ACC112 (cell line): ENCODE measurements around the gene ETS2.

Experiments used
- H2AFZ ChIP-seq: fragments of 200-600 bp; sonication (generic); one replicate; pipeline ENCODE4 v1.6.0; 2017; ENCODE audit warnings: antibody characterized with exemption, low read length; ENCODE audit not compliant: unreplicated experiment
- H3K27ac ChIP-seq: fragments of 200-600 bp; sonication (generic); 2 replicates; pipeline ENCODE4 v1.5.1; 2014; ENCODE audit warnings: low read depth, mild to moderate bottlenecking, antibody characterized with exemption, low read length, moderate library complexity
- H3K27me3 ChIP-seq: fragments of 200-600 bp; sonication (generic); 2 replicates; pipeline ENCODE4 v1.6.1; 2014; ENCODE audit warnings: mild to moderate bottlenecking, antibody characterized with exemption, low read length, moderate library complexity, mixed read lengths; ENCODE audit not compliant: insufficient read depth
- H3K36me3 ChIP-seq: fragments of 200-600 bp; sonication (generic); 2 replicates; pipeline ENCODE4 v1.6.1; 2016; ENCODE audit warnings: mild to moderate bottlenecking, antibody characterized with exemption, low read length, moderate library complexity, mixed read lengths; ENCODE audit not compliant: insufficient read depth
- H3K4me1 ChIP-seq: fragments of 200-600 bp; sonication (generic); one replicate; pipeline ENCODE4 v1.6.1; 2016; ENCODE audit warnings: low read length, mixed read lengths; ENCODE audit not compliant: insufficient read depth, unreplicated experiment, control insufficient read depth
- H3K4me3 ChIP-seq: fragments of 200-600 bp; sonication (generic); 2 replicates; pipeline ENCODE4 v1.5.1; 2014; ENCODE audit warnings: mild to moderate bottlenecking, low read depth, low read length
- H3K79me2 ChIP-seq: fragments of 200-600 bp; sonication (generic); one replicate; pipeline ENCODE4 v1.6.0; 2016; ENCODE audit warnings: low read length; ENCODE audit not compliant: control insufficient read depth, unreplicated experiment, insufficient read depth

ETS2 gene

DNA sequence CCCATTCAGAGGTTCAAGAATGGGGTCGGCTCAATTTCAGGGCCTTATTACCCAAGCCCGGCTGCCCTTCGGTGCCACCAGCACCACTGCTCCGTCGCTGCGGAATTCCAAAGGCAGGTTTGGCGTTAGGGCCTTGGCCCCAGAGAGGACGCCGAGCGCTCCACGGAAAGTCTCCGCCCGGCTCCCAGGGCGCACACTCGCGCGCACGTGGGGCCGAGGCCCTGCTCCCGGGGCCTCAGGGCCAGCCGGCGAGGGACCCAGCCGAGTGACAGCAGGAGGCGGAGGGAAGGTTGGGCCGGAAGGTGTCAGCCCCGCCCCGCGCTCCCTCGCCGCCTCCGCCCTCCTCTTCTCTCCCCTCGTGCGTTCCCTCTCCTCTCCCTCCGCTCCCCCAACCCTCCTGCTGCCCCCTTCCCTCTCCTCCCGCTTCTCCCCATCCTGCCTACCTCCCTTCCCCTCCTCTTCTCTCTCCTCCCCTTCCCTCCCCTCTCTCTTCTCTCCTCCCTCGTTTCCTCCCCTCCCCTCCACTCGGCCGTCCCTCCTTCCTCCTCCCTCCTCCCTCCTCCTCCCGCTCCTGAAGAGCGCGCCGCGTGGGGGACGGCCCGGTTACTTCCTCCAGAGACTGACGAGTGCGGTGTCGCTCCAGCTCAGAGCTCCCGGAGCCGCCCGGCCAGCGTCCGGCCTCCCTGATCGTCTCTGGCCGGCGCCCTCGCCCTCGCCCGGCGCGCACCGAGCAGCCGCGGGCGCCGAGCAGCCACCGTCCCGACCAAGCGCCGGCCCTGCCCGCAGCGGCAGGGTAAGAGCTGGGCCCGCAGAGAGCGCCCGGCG, at the start of gene ETS2:
Gene ETS2, plus strand, starts transcription at position 602 of the 825 bp plus-strand sequence. CDS start 4,106 bp downstream, outside the sequence.
- peak within 1 kb of the TSS; percentile 56; the same call in 1 of the 2 replicates for H3K27ac ChIP-seq
- H2AFZ ChIP-seq: peak within 1 kb of the TSS; percentile 89
- no peaks in the 10 kb centered on the region for H3K36me3 ChIP-seq
- peaks cover 27% of the 10 kb centered on the region for H3K4me1 ChIP-seq
- peak within 1 kb of the TSS; percentile 89 for H3K4me3 ChIP-seq
- no peaks in the 10 kb centered on the region for H3K27me3 ChIP-seq
- H3K79me2 ChIP-seq: peaks cover 42% of the 10 kb centered on the region

DNA sequence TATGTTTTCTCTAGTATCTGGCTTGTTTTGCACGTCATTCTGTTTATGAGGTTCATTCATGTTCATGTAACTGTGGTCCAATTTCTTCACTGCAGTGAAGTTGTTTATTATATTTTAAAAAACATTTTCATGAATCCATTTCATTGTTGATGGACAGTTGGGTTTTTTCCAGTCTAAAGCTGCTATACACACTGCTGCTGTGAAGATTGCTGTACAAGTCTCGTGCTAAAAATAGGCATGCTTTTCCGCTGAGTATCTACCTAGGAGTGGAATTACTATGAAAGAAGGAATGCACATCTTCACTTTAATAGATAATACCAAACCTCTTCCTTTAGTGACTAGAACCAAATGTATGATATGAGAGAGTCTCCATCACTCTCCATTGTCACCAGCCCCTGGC, 49.0 kb upstream of the ETS2 start:
- peak overlapping the region; percentile 81 for H3K27ac ChIP-seq
- no peak overlapping the region for H2AFZ ChIP-seq
- H3K4me3 ChIP-seq: no peak overlapping the region
- peaks cover 20% of the 10 kb centered on the region for H3K4me1 ChIP-seq
- H3K79me2 ChIP-seq: no peaks in the 10 kb centered on the region
- no peaks in the 10 kb centered on the region for H3K27me3 ChIP-seq
- H3K36me3 ChIP-seq: no peaks in the 10 kb centered on the region

DNA sequence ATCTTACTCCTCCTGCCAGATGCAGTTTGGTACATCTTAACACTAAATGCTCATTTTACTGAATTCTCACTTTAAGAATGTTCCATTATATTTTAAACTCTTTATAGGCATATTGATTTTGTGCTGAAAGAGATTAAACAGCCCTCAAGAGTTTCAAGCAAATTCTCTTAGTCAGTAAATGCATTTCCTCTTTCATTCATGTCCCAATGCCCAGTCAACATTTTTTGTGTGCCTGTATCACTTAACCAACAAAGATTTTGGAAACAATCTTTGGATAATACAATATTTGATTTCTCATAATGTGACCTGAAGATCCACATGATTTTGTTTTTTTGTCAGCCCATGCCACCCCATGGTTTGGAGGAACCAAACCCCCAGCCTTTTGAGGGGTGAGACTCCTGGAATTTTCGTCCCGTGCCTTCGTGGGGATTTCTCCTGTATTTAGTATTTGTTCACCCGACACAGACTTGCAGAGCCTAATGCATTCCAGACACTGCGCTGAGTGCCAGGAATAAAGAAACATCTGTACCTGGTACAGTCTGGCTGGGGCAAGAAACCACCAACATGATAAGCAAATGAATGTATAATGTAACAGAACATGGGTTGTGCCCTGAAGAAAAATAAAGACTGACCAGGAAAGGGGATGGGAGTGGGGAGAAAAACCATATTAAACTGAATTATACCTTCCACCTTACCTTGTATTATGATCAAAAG, 47.1 kb upstream of the ETS2 start:
- Histone ChIP-seq H3K36me3 (no peaks in the 10 kb centered on the region), H3K4me1 (peaks cover 20% of the 10 kb centered on the region), H3K4me3 (no peak overlapping the region), H3K79me2 (no peaks in the 10 kb centered on the region), H3K27ac (no peak overlapping the region), H3K27me3 (no peaks in the 10 kb centered on the region), H2AFZ (no peak overlapping the region)

DNA sequence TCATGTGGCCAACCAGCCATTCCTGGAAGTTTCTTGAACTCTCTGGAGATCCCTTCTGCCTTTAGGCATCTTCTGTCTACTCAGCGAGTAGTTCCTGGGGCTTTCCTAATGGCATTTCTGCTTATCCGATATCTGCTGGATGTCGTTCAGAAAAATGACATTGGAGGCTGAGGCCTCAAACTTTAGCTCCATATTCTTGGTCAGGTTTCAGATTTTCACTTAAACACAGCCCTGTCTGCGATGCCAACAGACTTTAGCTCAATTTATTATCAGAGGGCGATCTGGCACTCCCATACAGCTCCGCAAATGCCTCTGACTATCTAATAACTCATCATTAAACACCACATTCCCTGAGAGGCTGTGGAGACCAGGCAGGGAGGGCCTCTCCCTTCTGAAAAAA, 46.3 kb upstream of the ETS2 start:
- Histone ChIP-seq H3K36me3 (no peaks in the 10 kb centered on the region), H2AFZ (peak overlapping the region; percentile 17), H3K27me3 (no peaks in the 10 kb centered on the region), H3K27ac (peak overlapping the region; percentile 18; the same call in 1 of the 2 replicates), H3K79me2 (no peaks in the 10 kb centered on the region), H3K4me1 (peaks cover 20% of the 10 kb centered on the region), H3K4me3 (no peak overlapping the region)

DNA sequence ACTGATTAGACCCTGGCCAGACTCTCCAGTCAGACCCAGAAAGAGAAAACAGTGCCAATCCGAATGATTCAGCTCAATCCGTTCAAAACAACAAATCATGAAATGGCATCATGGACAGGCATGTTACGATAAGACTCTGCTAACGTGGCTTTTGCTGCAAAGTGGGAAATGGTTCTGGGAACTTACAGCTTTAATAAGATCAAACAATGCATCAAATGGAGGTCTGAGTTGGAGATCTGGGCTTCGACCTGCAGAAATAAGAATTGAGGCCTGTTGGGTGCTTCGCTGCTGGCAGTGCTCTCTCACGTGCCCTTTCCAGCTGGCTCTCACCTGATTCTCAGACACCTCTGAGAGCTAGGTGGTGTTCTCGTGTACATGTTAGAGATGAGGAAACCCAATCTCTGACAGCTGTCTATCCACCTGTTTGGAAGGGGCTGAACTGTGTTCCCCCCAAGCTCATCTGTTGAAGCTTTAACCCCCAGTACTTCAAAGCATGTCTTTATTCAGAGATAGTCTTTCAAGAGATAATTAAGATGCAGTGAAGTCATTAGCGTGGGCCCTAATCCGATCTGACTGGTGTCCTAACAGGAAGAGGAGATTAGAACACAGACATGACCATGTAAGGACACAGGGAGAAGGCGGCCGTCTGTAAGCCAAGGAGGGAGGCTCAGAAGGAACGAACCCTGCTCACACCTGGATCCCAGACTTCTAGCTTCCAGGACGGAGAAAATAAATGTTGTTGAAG, 45.5 kb upstream of the ETS2 start:
- Histone ChIP-seq H2AFZ (no peak overlapping the region), H3K27ac (peak overlapping the region; percentile 18; the same call in 1 of the 2 replicates), H3K79me2 (no peaks in the 10 kb centered on the region), H3K4me3 (no peak overlapping the region), H3K27me3 (no peaks in the 10 kb centered on the region), H3K4me1 (peaks cover 20% of the 10 kb centered on the region), H3K36me3 (no peaks in the 10 kb centered on the region)

DNA sequence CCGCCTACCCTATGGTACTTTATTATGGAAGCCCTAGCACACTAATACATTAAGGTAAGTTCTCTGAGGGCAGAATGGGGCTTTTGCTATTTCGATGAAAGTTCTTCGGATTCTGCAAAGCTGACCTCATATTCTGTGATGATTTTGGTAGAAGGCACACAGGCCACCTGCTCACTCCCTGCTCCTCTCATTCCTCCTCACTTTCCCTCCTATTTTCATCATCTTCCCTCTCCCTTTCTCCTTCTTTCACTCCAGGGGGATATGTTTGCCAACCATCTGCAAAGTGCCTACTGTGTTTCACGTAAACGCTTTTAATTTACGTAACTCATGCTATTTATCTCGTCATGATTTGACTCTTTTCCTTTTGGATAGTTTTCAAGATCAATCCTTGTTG, 45.0 kb upstream of the ETS2 start:
- Histone ChIP-seq H2AFZ (no peak overlapping the region), H3K27ac (no peak overlapping the region), H3K36me3 (no peaks in the 10 kb centered on the region), H3K4me1 (peaks cover 16% of the 10 kb centered on the region), H3K4me3 (no peak overlapping the region), H3K27me3 (no peaks in the 10 kb centered on the region), H3K79me2 (no peaks in the 10 kb centered on the region)

DNA sequence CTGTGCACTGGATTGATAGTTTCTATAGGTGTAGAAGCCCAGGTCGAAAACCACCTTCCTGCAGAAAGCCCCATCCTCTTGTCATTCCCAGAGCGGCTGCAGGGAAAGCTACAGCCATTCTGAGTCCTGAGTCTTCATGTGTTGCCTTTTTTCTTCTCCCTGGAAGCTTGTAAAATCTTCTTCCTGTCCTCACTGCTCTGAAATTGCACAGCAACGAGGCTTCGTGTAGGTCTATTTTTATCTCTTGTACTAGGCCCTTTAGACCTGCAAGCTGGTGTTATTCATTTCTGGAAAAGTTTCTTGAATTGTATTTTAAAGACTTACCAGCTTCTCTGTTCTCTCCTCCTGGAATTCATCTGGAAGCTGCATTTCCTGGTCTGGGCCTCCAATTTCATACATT, 44.2 kb upstream of the ETS2 start:
- Histone ChIP-seq H3K27me3 (no peaks in the 10 kb centered on the region), H3K27ac (no peak overlapping the region), H2AFZ (no peak overlapping the region), H3K4me1 (peaks cover 8% of the 10 kb centered on the region), H3K4me3 (no peak overlapping the region), H3K36me3 (no peaks in the 10 kb centered on the region), H3K79me2 (no peaks in the 10 kb centered on the region)

DNA sequence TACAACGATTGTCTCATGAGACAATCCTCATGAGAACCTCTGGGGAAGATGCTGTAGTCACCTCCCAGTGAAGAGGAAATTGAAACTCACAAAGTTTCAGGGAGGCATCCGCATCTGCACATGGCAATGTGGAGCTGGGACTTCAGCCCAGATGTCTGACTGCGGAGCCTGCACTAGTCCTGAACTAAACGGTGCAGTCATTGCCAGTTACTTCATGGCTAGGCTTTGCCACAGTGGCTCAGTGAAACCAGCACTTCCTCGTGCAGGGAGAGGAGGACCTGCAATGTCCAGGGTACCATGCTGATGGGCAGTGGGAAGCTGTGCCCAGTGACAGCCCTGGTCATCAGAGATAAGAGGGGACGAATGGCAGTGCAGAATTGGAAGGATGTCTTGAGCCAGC, 40.7 kb upstream of the ETS2 start:
- no peaks in the 10 kb centered on the region for H3K79me2 ChIP-seq
- H3K36me3 ChIP-seq: no peaks in the 10 kb centered on the region
- no peaks in the 10 kb centered on the region for H3K27me3 ChIP-seq
- no peak overlapping the region for H3K4me3 ChIP-seq
- peaks cover 14% of the 10 kb centered on the region for H3K4me1 ChIP-seq
- no peak overlapping the region for H2AFZ ChIP-seq
- no peak overlapping the region for H3K27ac ChIP-seq

DNA sequence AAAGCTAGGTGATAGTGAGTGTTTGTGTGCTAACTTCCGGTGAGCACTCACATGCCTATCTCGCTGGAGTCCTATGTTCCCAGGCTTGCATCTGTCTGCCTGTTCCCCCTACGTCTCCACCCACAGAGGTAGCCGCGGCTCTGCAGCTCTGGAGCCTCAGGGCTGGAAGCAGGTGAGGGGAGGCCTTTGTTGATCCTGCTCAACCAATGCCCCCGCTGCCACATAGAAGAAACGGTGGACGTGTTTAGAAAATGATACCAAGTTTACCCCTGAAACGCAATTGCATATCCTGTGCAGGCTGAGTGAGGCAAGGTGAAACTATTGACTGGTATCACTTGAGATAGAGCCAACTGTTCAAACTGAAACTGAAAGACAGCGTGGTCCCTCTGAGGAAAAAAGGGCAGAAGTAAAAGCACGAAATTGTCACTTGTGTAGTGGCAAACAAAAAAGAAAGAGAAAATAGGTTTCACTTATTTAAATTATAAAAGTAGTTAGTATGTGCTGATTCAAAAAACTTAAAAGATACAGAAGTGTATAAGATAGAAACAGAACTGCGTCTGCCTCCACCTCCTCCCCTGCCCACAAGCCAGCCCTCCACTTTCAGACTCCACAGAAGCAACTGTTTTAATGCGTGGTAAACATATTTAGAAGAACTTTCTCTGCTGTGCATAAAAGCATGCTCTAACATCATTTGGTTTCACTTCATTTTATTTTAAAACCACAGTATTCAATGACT, 38.6 kb upstream of the ETS2 start:
- H3K4me3 ChIP-seq: no peak overlapping the region
- H3K36me3 ChIP-seq: no peaks in the 10 kb centered on the region
- no peaks in the 10 kb centered on the region for H3K79me2 ChIP-seq
- H3K4me1 ChIP-seq: peaks cover 14% of the 10 kb centered on the region
- H3K27me3 ChIP-seq: no peaks in the 10 kb centered on the region
- no peak overlapping the region for H3K27ac ChIP-seq
- no peak overlapping the region for H2AFZ ChIP-seq

DNA sequence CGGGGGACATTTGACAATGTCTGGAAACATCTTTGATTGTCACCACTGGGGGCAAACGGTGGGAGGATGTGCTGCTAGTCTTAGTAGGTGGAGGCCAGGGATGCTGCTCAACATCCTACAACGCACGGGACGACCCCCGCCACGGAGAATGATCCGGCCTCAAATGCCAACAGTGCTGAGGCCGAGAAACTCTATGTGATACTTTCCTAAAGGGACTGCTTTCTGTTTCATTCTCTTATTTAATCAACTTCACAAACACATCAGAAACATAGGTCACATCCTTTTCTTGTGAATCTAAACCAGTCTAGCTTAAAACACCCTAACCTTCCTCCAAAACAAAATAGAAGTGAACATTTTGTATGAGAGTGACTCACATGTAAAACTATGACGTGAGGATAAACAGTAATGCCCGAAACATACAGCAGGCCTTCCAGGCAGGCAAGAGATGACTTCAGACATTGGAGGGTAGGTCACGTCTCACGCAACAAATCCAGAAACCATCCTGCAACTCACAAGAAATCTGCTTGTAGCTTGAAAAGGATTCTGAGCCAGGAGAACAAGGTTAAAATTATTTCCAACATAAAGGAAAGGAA, 37.2 kb upstream of the ETS2 start:
- H3K79me2 ChIP-seq: no peaks in the 10 kb centered on the region
- peak overlapping the region; percentile 24 for H3K4me3 ChIP-seq
- H3K27me3 ChIP-seq: no peaks in the 10 kb centered on the region
- H2AFZ ChIP-seq: peak overlapping the region; percentile 28
- no peaks in the 10 kb centered on the region for H3K36me3 ChIP-seq
- peaks cover 23% of the 10 kb centered on the region for H3K4me1 ChIP-seq
- H3K27ac ChIP-seq: peak overlapping the region; percentile 67
